Vagina (tissue), 2 donors: ENCODE measurements around the gene STK35. TPM values are rescaled to one million over a fixed set of nuclear protein-coding genes. Genes with fewer than 3 reads are reported as not detected.

Source experiments
- DNase-seq, 2 donors: peaks; one replicate each; pipeline ENCODE4 v3.0.0-alpha.2; 2017; ENCODE audit errors: extremely low spot score in 2 of 2
- H3K27ac ChIP-seq: fragments of 200-600 bp; sonication (generic); one replicate; pipeline ENCODE4 v1.5.1; 2019
- H3K27me3 ChIP-seq: fragments of 200-600 bp; sonication (generic); one replicate; pipeline ENCODE4 v1.5.1; 2019
- H3K36me3 ChIP-seq, 2 donors: fragments of 200-600 bp; sonication (generic); one replicate each; pipeline ENCODE4 v1.5.1; 2017 to 2019
- H3K4me1 ChIP-seq: fragments of 200-600 bp; sonication (generic); one replicate; pipeline ENCODE4 v1.5.1; 2019
- H3K4me3 ChIP-seq, 2 donors: fragments of 200-600 bp; sonication (generic); 1 replicate in 1 of 2; 2 replicates in 1 of 2; pipeline ENCODE4 v1.5.1; 2016 to 2019
- H3K9me3 ChIP-seq: fragments of 200-600 bp; sonication (generic); one replicate; pipeline ENCODE4 v1.5.1; 2019
- CTCF ChIP-seq, 3 experiments: fragments of 450-650 bp in 2 of 3; fragments of 200-600 bp in 1 of 3; sonication (generic) in 1 of 3; IDR thresholded peaks; one replicate each; pipeline ENCODE4 v1.5.1; 2017 to 2019; ENCODE audit warnings: antibody characterized with exemption in 3 of 3, mild to moderate bottlenecking in 2 of 3, moderate library complexity in 2 of 3
- POLR2A ChIP-seq, 2 donors: fragments of 450-650 bp; IDR thresholded peaks; one replicate each; pipeline ENCODE4 v1.6.1; 2017; ENCODE audit warnings: antibody characterized with exemption in 2 of 2, mild to moderate bottlenecking in 2 of 2, moderate library complexity in 2 of 2
- POLR2AphosphoS5 ChIP-seq, 2 donors: sonication (generic); formaldehyde crosslinking; IDR thresholded peaks; one replicate each; pipeline ENCODE4 v1.9.0; 2017; ENCODE audit warnings: antibody characterized with exemption in 2 of 2, mild to moderate bottlenecking in 2 of 2, low read depth in 1 of 2; ENCODE audit not compliant: insufficient read depth in 1 of 2
- intact Hi-C: fragments of 100-400 bp; cut with DNase I; formaldehyde crosslinking; loops from one replicate; pipeline ENCODE4 v1.15.1; 2023
- total RNA-seq: library from RNA; depleted of rRNA; stranded (reverse); fragments of >200 nt; gene quantifications from one replicate; pipeline ENCODE4 v1.2.3, GENCODE V29; 2016

STK35 gene
- total RNA-seq, 1 donor from 2014 or later, result 11.5 TPM

GRCh38 chr20:2132461-2132901, 30.9 kb downstream of the STK35 start:
- peaks cover 81% of the 10 kb centered on the region for H3K4me1 ChIP-seq
- H3K9me3 ChIP-seq, result no peaks in the 10 kb centered on the region
- no peaks in the 10 kb centered on the region for H3K27me3 ChIP-seq
- peak in 1 of 2 donors; percentile 44 for TF ChIP-seq POLR2AphosphoS5 (IDR thresholded peaks at IDR 0.05; ENCODE audit: insufficient read depth in 1 of 2, low read depth in 1 of 2)
- no peak for TF ChIP-seq POLR2A (IDR thresholded peaks at IDR 0.05)
- intact Hi-C loops, result no loop called here
- no peak for DNase-seq
- no peak overlapping the region for H3K4me3 ChIP-seq
- no peaks in the 10 kb centered on the region for H3K36me3 ChIP-seq
- H3K27ac ChIP-seq, result no peak overlapping the region

- DNase-seq, result no peak
- no peaks in the 10 kb centered on the region for H3K27me3 ChIP-seq
- H3K4me1 ChIP-seq, result peaks cover 75% of the 10 kb centered on the region
- no peaks in the 10 kb centered on the region for H3K9me3 ChIP-seq
- H3K27ac ChIP-seq, result peak overlapping the region; percentile 48
- no peaks in the 10 kb centered on the region for H3K36me3 ChIP-seq
- TF ChIP-seq POLR2AphosphoS5 (IDR thresholded peaks at IDR 0.05; ENCODE audit: insufficient read depth in 1 of 2, low read depth in 1 of 2) (no peak), POLR2A (IDR thresholded peaks at IDR 0.05) (no peak), CTCF (IDR thresholded peaks at IDR 0.05) (no peak)
- intact Hi-C loops, result no loop called here
- H3K4me3 ChIP-seq, result no peak overlapping the region
Measured at GRCh38 chr20:2133318-2134183, 31.9 kb downstream of the STK35 start.

- Histone ChIP-seq H3K36me3 (no peaks in the 10 kb centered on the region), H3K27ac (no peak overlapping the region), H3K9me3 (no peaks in the 10 kb centered on the region), H3K4me3 (no peak overlapping the region), H3K27me3 (no peaks in the 10 kb centered on the region), H3K4me1 (peaks cover 61% of the 10 kb centered on the region)
- TF ChIP-seq POLR2AphosphoS5 (IDR thresholded peaks at IDR 0.05; ENCODE audit: insufficient read depth in 1 of 2, low read depth in 1 of 2) (no peak), POLR2A (IDR thresholded peaks at IDR 0.05) (no peak), CTCF (IDR thresholded peaks at IDR 0.05) (no peak)
- DNase-seq, result no peak
- intact Hi-C loops, result no loop called here
Measured at GRCh38 chr20:2135013-2135412, 33.4 kb downstream of the STK35 start.

- no peak for TF ChIP-seq CTCF (IDR thresholded peaks at IDR 0.05)
- no peak for TF ChIP-seq POLR2A (IDR thresholded peaks at IDR 0.05)
- TF ChIP-seq POLR2AphosphoS5 (IDR thresholded peaks at IDR 0.05; ENCODE audit: insufficient read depth in 1 of 2, low read depth in 1 of 2), result no peak
- DNase-seq, result no peak
- H3K4me3 ChIP-seq, result no peak overlapping the region
- H3K9me3 ChIP-seq, result no peaks in the 10 kb centered on the region
- intact Hi-C loops, result no loop called here
- no peaks in the 10 kb centered on the region for H3K36me3 ChIP-seq
- peaks cover 67% of the 10 kb centered on the region for H3K4me1 ChIP-seq
- no peak overlapping the region for H3K27ac ChIP-seq
- H3K27me3 ChIP-seq, result no peaks in the 10 kb centered on the region
Measured at GRCh38 chr20:2136275-2136674, 34.6 kb downstream of the STK35 start.

- no peaks in the 10 kb centered on the region for H3K27me3 ChIP-seq
- no peak overlapping the region for H3K27ac ChIP-seq
- peaks cover 60% of the 10 kb centered on the region for H3K4me1 ChIP-seq
- intact Hi-C loops, result no loop called here
- no peaks in the 10 kb centered on the region for H3K36me3 ChIP-seq
- TF ChIP-seq POLR2AphosphoS5 (IDR thresholded peaks at IDR 0.05; ENCODE audit: insufficient read depth in 1 of 2, low read depth in 1 of 2) (no peak), CTCF (IDR thresholded peaks at IDR 0.05) (no peak), POLR2A (IDR thresholded peaks at IDR 0.05) (no peak)
- H3K4me3 ChIP-seq, result no peak overlapping the region
- no peaks in the 10 kb centered on the region for H3K9me3 ChIP-seq
- no peak for DNase-seq
Measured at GRCh38 chr20:2137552-2138201, 36.0 kb downstream of the STK35 start.
